AML-193 (cell line): Measurements from ENCODE around the gene SERF2.
A peak's percentile ranks its signal among the peaks of the same experiment; 100 is the strongest.

ENCODE experiments used
- DNase-seq, 2 experiments: peaks; one replicate each; lab custom pipeline; 2025; lab: John Stamatoyannopoulos, UW

Gene SERF2

GRCh38 chr15:43791993-43792760, at the start of gene SERF2:
TSS of gene SERF2 (plus strand) at chr15:43792320. CDS start at chr15:43792377, 57 bp downstream.
- peak; percentile 95 to 97 for DNase-seq

DNA sequence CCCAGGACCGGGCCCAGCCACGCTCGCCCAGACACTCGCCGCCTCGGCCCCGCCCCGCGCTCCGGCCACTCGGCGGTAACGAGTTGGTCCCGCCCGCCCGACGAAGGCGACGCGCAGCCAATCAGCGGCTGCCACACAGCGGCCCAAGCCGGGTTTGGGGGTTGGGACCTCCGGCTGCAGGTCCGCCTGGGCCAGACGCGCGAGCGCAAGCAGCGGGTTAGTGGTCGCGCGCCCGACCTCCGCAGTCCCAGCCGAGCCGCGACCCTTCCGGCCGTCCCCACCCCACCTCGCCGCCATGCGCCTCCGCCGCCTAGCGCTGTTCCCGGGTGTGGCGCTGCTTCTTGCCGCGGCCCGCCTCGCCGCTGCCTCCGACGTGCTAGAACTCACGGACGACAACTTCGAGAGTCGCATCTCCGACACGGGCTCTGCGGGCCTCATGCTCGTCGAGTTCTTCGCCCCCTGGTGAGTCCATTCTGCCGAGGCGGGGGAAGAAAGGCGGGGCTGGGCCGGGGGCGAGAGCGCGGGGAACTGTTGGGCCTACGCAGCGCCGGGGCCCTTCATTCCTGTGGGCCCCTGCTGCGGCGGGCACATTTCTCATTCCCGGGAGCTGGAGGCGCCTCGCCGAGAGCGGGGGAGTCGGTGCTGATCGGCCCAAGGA, 45.7 kb upstream of the SERF2 start, which contains the start of gene PDIA3:
TSS of gene PDIA3 (plus strand) at position 194 of the 658 bp plus-strand sequence. CDS start at position 296, 102 bp downstream.
- peak; percentile 74 to 77 for DNase-seq

DNA sequence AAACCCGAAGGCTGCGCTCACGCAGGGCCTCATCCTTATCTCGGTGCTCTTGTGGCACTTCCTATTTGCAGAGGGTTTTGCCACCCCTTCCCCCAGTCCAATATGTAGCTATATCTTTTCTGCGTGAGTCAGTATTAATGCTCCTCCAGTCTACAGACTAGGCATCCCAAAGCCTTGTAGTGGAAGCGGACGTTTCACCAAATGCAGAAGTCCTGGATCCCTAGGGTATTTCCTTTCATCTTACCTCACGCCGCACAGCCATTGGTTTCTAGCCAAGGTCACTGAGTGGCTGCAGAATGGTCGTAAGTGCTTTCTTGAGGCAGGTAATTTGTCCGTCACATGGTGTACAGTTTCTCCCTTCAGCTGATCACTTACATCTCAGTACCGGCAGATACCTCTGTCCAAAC, 45.2 kb upstream of the SERF2 start:
- peak in 1 of 2 experiments; percentile 38 for DNase-seq

DNA sequence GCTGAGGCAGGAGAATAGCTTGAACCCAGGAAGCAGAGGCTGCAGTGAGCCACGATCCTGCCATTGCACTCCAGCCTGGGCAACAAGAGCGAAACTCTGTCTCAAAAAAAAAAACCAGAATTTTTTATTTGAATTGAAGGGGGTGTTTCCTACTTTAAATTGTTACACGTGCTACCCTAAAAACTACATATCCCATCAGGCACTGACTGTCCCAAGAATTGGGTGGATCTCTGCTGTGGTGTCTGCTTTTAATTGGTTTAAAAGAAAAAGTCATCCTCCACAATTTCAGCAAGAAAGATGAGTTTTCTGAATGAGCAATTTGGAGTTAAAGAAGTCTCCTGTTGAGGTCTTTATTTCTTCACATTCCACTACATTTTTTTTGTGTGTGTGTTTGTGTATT, 43.7 kb upstream of the SERF2 start:
- peak in 1 of 2 experiments; percentile 24 for DNase-seq

- peak in 1 of 2 experiments; percentile 25 for DNase-seq
Observed at GRCh38 chr15:43749690-43750345, 42.3 kb upstream of the SERF2 start.

- DNase-seq: no peak
Observed at GRCh38 chr15:43751885-43752284, 40.2 kb upstream of the SERF2 start.

DNA sequence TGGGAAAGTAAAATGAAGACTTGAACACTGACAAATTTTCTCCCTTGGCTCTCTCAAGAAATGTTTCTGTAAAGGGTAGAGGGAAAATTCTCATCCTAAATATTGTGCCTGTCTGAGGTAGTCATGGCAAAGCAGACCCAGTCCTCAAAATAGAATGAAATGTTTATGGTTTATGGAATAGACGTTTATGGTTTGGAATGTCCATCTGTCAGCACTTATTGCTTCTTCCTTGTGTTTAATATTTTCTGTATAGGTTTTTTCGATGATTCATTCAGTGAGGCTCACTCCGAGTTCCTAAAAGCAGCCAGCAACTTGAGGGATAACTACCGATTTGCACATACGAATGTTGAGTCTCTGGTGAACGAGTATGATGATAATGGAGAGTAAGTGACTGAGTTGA, 29.3 kb upstream of the SERF2 start:
- DNase-seq: no peak

DNA sequence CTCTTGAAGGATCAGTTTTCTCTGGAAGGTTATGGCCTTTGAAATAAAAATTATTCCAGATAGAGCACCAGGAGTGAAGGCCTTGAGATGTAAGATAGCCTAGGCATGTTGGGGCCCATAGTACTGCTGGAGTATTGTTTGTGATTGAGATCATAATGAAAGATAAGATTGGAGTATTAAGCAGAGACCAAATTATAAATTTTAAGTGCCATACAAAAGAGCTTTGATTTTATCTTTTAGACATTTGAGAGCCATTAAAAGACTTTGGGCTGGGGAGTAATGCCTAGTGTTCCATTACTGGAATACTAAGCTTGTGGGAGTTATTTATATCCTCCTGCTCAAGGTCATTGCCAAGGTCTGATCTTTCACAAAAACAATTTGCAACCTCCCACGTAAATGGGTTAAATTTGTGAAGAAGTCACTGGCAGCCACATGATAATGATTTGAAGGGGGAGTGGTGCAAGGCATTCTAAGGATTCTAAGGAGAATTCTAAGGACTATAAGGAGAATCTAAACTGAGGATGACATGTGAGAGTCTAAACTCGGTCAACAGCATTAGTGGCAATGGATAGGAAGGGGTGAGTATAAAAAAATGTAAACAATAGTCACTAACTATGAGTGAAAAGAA, 28.2 kb upstream of the SERF2 start:
- no peak for DNase-seq

DNA sequence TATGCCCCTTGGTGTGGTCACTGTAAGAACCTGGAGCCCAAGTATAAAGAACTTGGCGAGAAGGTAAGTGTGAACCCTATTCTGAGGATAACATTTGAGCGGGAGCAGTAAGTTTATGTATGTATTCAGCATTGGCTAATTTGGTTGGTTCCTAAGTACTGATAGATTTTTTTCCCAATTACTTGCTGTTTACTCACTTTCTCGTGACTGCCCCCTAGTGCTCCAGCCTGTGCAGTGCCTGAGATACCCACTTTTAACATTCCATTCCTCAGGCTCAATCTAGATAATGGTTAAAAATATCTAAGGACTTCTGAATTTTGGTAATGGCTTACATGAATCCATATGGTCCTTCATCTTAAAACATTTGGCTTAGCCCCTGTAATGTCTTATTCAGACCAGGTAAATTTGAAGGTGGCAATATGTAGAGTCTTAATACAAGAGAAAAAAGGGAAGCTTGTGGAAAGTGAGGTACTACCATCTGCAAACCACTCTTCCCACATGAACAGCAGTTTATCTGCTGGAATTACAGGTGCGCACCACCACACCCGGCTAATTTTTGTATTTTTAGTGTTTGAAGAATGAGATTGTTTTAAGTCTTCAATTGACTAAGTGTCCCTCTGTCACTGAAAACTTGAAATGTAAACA, 22.4 kb upstream of the SERF2 start:
- peak; percentile 73 to 74 for DNase-seq

DNA sequence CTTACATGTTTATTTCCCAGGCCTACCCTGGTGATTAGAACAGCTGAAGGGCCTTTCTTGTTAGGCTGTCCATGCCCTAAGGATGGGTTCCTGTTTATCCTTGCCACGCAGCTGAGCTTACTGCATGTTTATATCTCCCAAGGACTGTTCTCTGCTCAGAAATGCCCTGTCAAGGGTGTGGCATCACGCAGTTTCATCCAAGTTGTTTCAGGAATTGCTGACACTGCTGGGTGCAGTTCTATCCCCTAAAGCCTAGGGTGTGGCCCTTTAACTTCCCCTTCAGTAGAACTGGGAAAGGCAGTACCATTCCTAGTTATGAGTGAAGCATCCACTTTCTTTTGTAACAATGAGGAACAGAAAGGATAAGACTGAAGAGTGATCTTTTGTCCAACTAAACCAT, 20.3 kb upstream of the SERF2 start:
- no peak for DNase-seq

GRCh38 chr15:43772624-43773023, 19.5 kb upstream of the SERF2 start:
- DNase-seq: no peak

- no peak for DNase-seq
Observed at GRCh38 chr15:43774062-43774461, 18.1 kb upstream of the SERF2 start.

GRCh38 chr15:43775411-43775965, 16.6 kb upstream of the SERF2 start:
- no peak for DNase-seq

DNA sequence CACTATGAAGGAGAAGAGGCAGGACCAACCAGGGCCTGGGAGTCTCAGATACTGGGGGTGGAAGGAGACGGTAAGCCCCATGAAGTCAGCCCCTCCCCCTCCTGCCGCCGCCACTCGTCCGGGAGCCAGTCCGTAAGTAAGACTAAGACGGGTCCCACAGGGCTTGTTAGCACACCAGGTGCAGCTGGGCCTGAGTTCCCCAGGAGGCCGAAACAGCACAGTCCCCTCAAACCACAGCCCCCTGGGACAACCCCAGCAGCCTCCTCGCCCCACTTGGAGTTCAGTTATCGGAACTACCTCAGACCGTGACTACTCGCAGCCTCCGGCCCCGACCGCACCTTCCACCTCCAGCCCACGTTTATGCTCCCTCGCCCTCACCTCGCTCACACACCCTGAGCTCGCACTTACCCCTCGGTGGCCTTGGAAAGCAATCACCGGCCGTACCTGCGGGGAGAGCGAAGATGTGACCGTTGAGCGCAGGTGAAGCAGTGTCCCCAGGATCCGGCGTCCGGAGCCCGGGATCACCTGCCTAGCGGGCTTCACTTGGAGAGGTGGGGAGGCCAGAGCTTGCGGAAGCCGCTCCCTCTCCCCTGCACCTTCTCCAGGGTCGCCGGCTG, 15.9 kb upstream of the SERF2 start:
- DNase-seq: no peak

DNA sequence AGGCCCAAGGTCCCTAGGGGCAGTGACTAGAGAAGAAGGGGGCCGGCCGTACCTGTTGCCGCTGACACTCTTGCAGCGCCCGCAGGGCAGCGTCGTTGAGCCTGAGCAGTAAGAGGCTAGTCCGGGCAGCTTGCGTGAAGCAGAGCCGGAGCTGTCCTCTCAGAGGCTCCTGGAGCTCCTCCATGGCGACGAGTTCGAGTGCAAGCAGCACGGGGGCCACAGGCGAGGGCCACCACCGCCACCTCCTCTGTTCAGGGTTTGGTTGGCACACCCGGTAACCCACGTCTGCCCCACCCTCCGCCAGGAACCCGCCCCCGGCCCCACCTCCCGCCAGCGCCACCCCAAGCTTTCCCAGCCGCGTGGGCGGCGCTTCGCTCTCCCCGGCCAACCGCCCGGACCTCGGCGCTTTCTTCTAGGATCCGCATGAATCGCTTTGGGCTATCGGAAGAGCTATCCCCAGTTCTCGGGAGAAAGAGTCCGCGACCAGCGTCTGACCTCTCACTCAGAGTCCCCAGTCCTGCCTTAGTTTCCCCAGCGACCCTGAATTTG, 15.3 kb upstream of the SERF2 start, which contains the start of gene ELL3:
TSS of gene ELL3 (minus strand) at position 249 of the 549 bp plus-strand sequence. CDS start at position 184, 65 bp downstream.
- DNase-seq: peak; percentile 78 to 82

- DNase-seq: peak; percentile 88 to 91
Observed at GRCh38 chr15:43777267-43777914, 14.7 kb upstream of the SERF2 start.

DNA sequence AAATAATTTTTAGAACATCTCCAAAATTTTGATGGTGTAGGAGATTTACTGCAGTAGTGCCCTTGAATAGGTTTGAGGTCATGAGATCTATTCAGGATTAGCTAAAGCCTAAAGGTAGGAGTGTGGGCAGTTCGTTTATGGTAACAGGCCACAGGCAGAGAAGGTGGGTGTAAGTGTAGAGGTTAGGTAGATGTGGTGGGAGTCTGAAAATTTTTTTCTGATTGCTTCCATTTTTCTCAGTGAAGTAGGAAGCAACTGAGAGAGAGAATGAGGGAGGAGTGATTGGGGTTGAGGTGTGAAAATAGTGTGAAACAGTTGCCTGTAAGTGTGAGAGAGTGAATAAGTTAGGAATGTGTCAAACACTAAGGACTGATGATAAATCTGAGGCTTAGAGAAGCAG, 13.1 kb upstream of the SERF2 start:
- no peak for DNase-seq

- DNase-seq: no peak
Observed at GRCh38 chr15:43789409-43789808, 2.7 kb upstream of the SERF2 start.

- peak; percentile 22 to 25 for DNase-seq
Observed at GRCh38 chr15:43792761-43793476, 799 bp downstream of the SERF2 start.
